ENCODE data around the gene WWP2.
"Not testable (repeated sequence)": the region's sequence is repeated elsewhere in the genome, so short reads cannot be mapped to it uniquely, and the experiment has no call there.

The WWP2 gene

DNA sequence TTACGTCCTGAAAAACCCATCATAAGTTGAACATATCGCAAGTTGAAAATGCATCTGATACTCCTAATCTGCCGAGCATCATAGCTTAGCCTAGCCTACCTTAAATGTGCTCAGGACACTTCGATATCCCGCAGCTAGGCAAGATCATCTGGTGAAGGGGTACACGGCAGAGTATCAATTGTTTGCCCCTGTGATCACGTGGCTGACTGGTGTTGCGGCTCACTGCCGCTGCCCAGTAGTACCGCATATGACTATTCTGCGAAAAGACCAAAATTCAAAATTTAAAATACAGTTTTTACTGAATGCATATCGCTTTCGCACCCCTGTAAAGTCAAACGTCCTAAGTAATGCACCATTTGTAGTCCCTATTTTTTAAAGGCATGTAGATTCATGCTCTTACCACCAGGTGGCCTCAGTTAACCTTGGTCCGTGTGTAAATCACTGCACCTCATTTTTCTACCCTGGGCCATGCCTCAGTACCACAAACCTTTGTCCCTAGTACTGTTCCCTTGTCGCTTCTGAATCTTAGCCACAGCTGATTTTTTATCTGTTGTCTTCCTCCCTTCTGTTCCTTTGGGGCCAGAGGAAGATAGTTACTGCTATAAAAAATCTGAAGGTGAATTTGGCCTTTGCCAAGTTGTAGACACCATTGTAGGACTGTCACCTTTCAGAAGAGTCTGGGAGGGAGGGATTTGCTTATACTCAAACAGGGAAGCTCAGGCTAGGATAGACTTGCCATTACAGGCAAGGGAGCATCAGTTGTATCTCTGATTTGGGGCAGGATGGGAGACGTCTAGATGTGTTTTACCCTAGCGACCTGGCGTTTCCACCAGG lies 34.4 kb downstream of the WWP2 start:
- peak; percentile 39 to 45 for DNase-seq

DNA sequence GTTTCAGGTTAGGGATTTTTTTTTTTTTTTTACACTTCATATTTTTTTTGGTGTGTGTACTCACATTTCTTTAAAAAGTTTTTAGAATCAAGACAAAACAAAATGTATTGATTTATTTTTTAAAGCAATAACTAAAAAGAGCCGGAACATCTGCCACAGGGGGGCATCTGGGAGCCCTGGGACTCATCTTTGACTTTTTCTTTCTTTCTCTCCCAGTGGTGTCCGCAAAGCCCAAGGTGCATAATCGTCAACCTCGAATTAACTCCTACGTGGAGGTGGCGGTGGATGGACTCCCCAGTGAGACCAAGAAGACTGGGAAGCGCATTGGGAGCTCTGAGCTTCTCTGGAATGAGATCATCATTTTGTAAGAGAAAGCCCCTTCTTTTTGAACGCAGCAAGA lies 36.3 kb downstream of the WWP2 start:
- no peak for DNase-seq

DNA sequence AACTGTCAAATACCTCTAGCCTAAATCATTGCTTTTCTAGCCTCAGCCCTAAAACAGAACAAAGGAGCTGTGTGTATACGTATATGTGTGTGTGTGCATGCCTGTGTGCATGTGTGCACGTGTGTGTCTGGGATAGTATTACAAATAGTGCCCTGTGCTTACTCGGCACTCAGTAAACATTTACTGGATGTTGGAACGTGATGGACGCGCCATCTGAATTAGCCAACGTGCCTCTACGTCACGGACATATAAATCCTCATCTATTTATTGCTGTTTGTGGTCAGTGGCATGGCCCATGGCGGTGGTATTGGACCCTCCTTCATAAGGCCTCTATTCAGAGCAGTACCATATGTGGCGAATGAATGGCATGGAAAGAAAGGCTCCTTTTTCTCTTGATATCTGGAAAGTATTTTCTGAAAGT lies 37.5 kb downstream of the WWP2 start:
- no peak for DNase-seq

DNA sequence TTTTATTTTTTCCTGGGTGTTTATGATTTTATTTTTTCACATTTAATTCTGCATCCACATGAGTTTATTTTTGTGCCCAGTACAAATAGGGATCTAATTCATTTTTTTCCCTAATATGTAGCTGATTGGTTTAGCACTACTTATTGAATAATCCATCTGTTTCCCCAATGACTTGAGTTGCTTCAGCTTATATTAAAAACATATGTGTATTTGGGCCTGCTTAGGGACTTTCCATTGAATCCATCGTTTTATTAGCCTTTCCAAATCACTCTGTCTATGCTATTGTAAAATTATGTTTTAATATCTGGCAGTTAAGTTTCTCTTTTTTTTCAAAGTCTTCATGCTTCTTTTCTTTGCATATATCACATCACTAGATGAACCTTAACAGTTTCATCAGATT lies 42.2 kb downstream of the WWP2 start:
- no peak for DNase-seq

DNA sequence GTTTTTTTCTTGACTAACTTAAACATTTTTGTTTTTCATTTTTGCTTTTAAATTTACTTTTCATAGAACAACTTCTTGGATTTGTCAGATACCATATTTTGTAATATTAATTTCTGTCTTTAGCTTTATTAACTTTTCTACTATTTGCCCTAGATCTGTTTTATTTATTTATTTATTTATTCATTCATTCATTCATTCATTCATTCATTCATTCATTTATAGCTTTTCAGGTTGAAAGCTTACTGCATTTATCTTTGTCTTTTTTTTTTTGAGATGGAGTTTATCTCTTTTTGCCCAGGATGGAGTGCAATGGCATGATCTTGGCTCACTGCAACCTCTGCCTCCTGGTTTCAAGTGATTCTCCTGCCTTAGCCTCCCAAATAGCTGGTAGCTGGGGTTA lies 44.6 kb downstream of the WWP2 start:
- not testable (repeated sequence) for DNase-seq

DNA sequence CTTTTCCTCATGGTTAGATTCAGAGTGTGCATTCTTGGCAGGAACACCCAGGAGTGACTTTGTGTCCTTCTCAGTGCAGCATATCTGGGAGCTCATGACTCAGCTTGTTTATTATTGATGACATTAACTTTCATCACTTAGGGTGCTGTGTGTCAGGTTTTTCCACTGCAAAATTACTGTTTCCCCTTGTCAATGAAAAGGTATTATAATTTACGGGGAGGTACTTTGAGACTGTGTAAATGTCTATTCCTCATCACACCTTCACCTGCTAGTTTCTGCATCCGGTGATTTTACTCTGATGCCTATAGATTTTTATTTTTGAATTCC lies 50.5 kb downstream of the WWP2 start:
- DNase-seq: no peak

DNA sequence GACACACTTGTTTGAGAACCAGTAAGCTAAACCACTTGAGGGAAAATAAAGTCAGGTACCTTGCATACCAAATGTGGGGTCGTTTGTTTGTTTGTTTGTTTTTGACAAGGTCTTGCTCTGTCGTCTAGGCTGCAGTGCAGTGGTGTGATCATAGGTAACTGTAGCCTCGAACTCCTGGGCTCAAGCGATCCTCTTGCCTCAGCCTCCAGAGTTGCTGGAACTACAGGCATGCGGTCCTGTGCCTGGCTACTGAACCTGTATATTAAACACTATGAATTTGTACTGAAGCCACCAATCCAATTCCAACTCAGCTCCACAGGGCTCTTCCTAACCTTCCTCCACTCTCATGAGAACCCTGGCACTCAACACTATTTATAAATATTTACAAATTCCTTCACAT lies 51.9 kb downstream of the WWP2 start:
- DNase-seq: no peak

DNA sequence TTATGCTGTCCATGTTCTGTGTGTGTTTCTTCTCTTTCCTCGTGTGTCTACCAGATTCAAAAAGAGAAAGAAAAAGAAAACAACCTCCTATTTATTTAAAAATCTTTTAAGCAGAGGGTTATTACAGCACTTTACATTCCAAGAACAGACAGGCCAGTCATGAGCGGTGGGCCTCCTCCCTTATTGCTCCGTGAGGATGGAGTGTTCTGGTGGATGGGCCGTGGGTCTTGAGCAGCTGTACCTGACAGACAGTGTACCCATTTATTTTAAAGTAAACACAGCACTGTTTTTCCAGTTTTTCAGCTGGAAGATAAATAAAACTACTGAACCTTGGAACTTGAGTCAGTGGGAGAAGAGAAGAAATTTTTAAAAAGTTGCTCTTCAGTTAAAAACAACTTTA lies 52.4 kb downstream of the WWP2 start:
- DNase-seq: no peak

DNA sequence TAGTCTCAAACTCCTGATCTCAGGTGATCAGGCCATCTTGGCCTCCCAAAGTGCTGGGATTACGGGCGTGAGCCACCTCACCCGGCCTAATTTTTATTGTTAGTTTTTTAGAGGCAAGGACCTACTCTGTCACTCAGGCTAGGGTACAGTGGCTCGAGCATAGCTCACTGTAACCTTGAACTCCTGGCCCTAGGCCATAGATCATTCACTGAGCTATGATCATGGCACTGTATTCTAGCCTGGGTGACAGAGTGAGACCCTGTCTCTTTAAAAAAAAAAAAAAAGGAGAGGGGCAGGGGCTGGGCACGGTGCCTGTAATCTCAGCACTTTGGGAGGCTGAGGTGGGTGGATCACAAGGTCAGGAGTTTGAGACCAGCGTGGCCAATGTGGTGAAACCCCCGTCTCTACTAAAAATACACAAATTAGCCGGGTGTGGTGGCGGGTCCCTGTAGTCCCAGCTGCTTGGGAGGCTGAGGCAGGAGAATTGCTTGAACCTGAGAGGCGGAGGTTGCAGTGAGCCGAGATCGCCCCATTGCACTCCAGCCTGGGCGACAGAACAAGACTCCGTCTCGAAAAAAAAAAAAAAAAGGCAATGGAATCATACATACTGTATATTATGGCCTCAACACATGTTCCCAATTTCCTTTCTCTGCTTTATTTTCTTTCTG lies 53.2 kb downstream of the WWP2 start:
- DNase-seq: not testable (repeated sequence)

DNA sequence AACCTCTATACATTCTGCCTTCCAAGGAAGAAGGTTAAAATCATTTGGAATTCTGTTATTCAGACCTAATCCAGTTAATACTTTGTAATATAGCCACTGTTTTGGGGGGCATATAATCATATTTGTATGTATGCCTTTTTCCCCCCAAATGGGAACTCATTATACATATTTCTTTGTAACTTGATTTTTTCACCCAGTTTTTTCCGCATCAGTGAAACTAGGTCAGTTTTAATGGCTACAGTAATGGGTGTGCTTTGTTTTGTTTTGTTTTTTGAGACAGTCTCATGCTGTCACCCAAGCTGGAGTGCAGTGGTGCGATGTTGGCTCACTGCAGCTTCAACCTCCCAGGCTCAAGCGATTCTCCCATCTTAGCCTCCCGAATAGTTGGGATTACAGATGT lies 54.9 kb downstream of the WWP2 start:
- DNase-seq: no peak

DNA sequence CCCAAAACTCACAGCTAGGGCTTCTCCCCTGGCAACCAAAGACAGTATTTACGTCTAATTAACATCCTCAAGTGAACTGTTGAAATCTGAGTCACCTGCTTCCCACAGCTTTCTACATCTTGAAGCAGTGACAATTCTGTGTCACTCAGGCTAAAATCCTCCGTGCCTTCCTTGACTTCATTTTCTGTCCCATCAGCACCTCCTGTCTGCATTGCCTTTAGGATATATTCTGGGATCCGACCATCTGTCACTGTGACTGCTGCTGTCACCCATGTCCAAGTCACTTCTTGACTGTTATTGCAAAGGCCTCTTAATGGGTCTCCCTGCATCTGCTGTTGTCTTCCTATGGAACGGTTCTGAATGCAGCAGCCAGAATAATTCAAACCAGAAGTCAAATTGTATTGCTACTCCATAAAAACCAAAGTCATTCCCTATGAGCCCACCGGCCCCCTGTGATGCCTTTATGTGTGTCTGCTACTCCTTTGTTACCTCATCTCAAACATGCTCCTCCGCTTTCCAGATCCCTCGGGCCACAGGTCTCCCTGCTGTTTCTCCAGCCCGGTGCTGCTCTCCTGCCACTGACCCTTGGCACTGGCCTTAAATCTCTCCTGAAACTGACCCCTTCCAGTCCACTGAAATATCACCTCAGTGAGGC lies 56.9 kb downstream of the WWP2 start:
- DNase-seq: no peak

DNA sequence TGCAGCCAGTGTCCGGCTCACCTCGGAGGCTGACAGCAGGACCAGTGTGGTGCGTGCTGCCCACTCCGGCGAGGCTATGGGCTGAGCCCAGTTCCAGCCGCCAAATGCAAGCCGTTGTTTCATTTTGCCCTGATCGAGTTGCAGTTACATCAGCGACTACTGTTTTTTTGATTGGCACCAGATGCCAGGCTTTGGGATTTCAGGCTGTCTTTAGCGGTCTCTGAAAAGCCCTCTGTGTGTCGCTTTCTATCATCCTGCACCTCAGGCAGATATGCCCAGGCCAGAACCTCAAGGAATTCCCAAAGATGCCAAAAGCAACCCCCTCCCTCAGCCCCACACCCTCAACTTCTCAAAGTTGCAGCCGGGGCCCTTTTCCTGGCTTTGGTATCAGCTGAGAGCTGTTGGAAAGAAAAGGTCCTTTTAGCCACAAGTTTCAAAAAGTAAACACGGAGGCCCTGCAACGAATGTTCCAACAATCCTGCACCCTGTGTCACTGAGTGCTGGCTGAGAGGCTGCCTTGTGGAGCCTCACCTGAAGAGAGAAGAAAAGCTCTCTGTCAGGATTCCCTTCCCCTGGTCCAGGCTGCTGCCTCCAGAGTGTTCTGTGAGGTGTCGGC lies 58.9 kb downstream of the WWP2 start:
- DNase-seq: no peak

DNA sequence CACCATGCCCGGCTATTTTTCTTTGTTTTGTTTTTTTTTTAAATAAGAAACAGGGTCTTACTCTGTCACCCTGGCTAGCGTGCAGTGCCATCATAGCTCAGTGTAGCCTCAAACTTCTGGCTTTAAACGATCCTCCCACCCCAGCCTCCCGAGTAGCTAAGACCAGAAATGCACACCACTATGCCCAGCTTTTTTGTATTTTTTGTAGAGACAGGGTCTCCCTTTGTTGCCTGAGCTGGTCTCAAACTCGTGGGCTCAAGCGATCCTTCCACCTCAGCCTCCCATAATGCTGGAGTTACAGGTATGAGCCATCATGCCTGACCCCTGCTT lies 59.7 kb downstream of the WWP2 start:
- no peak for DNase-seq

DNA sequence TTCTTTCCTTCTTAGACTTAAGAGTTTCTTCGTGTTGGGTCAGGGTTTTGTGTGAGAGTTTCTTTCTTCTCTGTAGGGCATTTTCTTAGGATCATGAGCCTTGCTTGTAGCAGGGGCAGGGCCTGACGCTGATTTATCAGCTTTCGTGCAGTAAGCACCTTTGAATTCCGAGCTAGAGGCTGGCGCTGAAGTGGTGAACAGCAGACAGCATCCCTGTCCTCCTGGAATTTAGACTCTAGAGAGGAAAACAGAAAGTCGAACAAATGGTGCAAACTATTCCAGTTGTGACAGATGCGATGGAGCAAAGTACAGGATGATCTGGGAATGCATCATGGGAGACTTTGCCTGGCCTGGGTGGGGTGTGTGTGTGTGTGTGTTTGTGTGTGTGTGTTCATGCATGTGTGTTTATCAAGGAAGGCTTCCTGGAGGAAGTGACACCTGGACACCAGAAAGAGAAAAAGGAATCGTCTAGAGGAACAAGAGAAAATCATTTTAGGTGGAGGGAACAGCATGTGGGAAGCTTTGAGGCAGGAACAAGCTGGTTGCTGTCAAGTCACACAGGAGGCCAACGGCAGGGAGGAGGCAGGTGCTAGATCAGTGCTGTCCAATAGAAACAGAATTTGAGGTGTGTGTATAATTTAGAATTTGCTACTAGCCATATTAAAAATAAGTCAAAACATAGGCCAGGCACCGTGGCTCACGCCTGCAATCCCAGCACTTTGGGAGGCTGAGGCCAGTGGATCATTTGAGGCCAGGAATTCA lies 60.2 kb downstream of the WWP2 start:
- no peak for DNase-seq

DNA sequence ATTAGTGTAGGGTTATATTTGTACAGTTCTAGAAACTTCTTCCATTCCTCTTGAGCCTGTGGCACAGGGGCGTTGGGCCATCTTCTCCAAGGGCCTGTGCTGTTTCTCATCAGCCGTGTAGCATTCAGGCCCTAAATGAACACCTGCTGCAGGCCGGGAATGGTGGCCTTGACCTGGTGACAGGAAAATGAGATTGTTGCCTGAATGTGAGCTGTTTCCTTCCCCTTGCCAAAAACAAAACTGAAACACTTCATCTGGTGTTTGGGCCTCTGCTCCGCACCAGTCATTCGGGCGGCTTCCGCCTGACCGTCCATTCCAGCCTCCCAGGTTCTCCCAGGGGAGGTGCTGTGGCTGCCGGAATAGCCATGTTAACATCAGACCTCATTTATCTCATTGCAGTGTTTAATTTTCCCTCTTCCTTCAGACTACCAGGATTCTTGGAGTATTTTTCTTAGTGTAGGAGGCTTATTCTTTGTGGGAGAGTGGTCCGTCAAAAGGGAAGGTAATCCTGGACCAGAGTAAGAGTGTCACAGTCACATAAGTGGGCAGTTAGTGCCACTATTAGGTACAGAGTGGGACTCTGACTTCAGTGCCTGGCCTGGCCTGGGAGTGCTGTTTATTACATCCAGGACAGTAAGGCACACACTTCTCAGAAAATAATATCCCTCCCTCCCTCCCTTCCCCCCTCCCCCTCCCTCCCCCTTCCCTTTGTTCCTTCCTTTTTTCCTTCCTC lies 61.9 kb downstream of the WWP2 start:
- peak in 1 of 2 donors; percentile 24 for DNase-seq

DNA sequence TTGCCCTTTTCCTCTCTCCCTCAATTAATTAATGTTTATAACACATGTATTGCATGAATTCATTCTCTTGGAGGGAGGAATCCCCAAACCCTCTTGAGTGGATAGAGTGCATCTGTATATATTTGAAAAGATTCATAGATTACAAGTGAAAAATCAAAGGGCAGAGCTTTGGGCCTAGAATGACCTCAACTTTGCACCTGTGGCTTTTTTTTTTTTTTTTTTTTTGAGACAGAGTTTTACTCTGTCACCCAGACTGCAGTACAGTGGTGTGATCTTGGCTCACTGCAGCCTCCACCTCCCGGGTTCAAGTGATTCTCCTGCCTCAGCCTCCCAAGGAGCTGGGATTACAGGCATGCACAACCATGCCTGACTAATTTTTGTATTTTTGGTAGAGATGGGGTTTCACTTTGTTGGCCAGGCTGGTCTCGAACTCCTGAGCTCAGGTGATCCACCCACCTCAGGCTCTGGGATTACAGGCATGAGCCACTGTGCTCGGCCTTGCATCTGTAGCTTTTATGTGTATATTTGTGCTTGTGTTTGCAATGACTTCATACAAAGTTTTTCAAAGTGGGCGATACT lies 62.5 kb downstream of the WWP2 start:
- not testable (repeated sequence) for DNase-seq

DNA sequence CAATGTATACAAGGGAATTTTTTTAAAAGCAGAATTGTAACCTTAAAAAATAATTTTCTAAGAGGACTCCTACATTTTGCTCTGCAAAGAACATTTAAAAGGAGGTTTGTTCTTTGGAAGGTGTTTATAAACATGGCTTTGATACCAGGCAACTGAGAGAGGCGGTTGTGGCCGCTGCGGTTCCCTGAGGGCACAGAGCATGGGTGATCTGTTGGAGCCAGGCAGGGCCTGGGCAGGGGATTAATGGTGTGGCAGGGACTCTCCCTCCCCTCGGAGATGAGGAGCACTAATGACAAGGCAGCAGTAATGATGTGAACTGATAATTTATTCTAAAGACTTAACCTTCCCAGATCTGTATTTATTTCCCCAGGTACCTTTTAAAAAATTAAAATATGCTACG lies 65.4 kb downstream of the WWP2 start:
- DNase-seq: no peak

DNA sequence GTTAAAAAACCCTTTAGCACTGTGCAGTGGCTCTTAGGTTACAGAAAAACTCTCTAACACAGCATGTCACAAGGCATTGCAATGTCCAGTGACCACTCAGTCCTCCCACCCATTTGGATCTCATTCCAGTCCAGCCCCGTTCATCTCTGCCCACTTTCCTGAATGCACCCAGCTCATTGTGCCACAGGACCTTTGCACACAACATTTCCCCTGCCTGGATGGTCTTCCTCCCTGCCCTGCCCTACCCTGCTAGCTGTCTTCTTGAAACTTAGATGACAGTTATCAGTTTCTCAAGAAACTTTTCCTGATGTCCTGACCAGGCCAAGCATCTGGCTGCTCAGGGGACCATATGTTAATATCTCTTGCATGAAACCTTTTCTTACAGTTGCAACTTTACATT lies 67.2 kb downstream of the WWP2 start:
- DNase-seq: no peak

DNA sequence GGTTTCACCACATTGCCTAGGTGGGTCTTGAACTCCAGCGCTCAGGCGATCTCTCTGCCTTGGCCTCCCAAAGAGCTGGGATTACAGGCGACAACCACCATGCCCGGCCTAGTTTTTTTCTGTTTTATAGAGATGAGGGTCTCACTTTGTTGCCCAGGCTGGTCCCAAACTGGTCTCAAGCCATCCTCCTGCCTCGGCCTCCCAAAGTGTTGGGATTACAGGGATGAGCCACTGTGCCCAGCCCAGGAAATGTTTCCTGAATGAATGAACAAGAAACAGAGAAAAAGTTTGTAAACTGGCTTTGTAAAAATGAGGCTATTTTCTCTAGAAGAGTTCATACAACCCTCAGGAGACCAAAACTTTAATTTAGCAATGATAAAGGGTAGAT lies 68.0 kb downstream of the WWP2 start:
- DNase-seq: no peak

DNA sequence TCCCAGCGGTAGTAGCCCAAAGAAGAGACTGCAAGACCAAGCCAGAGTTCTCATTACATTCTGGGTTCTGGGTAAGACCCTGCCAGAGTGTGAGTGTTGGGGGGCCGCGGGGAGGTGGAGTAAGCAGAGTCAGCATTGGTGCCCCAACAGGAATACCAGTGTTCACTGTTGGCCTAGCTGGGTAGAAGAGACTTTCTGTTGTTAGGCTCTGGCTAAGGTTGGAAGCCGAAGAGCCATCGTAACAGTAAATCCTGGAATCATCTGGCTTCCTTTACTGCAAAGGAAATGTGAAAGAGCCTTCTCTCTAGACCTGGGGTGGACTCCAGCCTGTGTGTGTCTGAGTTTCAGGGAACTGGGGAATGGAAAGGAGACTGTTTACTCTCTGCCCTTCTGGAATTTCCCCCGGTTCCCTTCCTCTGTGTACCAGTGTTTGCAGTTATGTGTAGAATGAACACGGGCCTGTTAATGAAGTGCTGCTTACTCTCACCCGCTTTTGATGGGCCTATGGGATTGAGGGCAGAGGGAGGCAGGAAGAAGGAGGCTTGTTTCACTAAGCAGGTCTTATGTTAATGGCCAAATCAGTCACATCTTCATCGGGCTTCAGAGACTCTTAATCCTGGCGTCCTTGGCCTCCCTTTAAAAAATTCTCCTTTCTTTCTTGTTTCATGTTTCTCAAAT lies 68.5 kb downstream of the WWP2 start:
- no peak for DNase-seq
